ENCODE measurements around the gene GAST. TPM values are rescaled to one million over a fixed set of nuclear protein-coding genes. Genes with fewer than 3 reads are reported as not detected.

GAST gene
- total and polyA plus RNA-seq, 2 of the 4 experiments (the other 2 are of a cell fraction): not detected

- intact Hi-C loops (cut with micrococcal nuclease) (no loop called here), in situ Hi-C loops (cut with MboI; ENCODE audit: low sequenced_read_pairs) (no loop called here), dilution Hi-C loops (cut with HindIII; ENCODE audit: low sequenced_read_pairs, unreplicated experiment) (no loop called here)
- Histone ChIP-seq H2BK5ac (ENCODE audit: low read depth, low read length, poor library complexity, severe bottlenecking) (no peak overlapping the region), H3K4me3 (ENCODE audit: insufficient read depth, low read depth, low read length) (no peak overlapping the region), H3K9me3 (ENCODE audit: control insufficient read depth, insufficient read depth, low read length) (no peaks in the 10 kb centered on the region), H2BK15ac (ENCODE audit: low read depth, low read length) (no peak overlapping the region), H3K79me1 (ENCODE audit: low read depth in 1 of 2, low read length in 2 of 2) (no peaks in the 10 kb centered on the region), H2AK5ac (ENCODE audit: low read depth, low read length) (no peak overlapping the region), H3K4me2 (ENCODE audit: low read depth, low read length) (no peak overlapping the region), H3K4me1 (ENCODE audit: control insufficient read depth, insufficient read depth, low read length) (no peaks in the 10 kb centered on the region), H3K18ac (ENCODE audit: low read depth, low read length) (no peak overlapping the region), H4K20me1 (ENCODE audit: insufficient read depth, low read length) (no peaks in the 10 kb centered on the region), H3K9me1 (ENCODE audit: insufficient read depth, low read length) (no peaks in the 10 kb centered on the region), H4K91ac (ENCODE audit: insufficient read depth, low read depth, low read length) (no peak overlapping the region), H3K23ac (ENCODE audit: low read depth, low read length) (no peak overlapping the region), H3K14ac (replicated peaks; ENCODE audit: low read depth, low read length) (no peak overlapping the region), H3K9ac (ENCODE audit: low read depth, low read length) (no peak overlapping the region), H4K8ac (ENCODE audit: low read depth in 2 of 2, low read length in 2 of 2) (no peak overlapping the region), H3K27ac (ENCODE audit: insufficient read depth, low read length) (no peak overlapping the region), H2BK20ac (ENCODE audit: low read depth, low read length) (no peak overlapping the region), H3K4ac (ENCODE audit: low read depth, low read length) (no peak overlapping the region), H2AK9ac (replicated peaks; ENCODE audit: low read depth, low read length, poor library complexity) (no peak overlapping the region), H3K27me3 (ENCODE audit: control insufficient read depth, insufficient read depth, low read length) (peaks cover 15% of the 10 kb centered on the region), H3K56ac (ENCODE audit: extremely low read depth, insufficient read depth, low read length) (no peak overlapping the region), H3K36me3 (ENCODE audit: control insufficient read depth, insufficient read depth, low read length) (no peaks in the 10 kb centered on the region), H2BK120ac (ENCODE audit: low read depth, low read length) (no peak overlapping the region), H2AFZ (replicated peaks; ENCODE audit: low read length, poor library complexity) (no peak overlapping the region), H4K5ac (ENCODE audit: low read depth, low read length) (no peak overlapping the region)
- DNase-seq (no peak), ATAC-seq (ENCODE audit: low read depth) (no peak)
- POLR2A ChIA-PET (ENCODE audit: unreplicated experiment): no interaction called here
- CTCF ChIA-PET: interaction anchor here (0.6 kb wide), 1 partner anchor 25 kb away, joined by 5 read pairs; no protein-coding TSS in a partner anchor
- BruUV-seq (replicated peaks): no TSS peak
- 60% methylated on average over 1 of the region's 5 CpGs; no CpG with 5 or more reads in 1 of the 2 experiments for WGBS, 2 experiments (ENCODE audit: extremely low coverage in 2 of 2, insufficient read length in 1 of 2)
- TF ChIP-seq RAD21 (IDR thresholded peaks at IDR 0.05; ENCODE audit: low read length) (no peak), SMC3 (IDR thresholded peaks at IDR 0.05; ENCODE audit: low read depth, low read length) (no peak), MAZ (IDR thresholded peaks at IDR 0.05; ENCODE audit: borderline replicate concordance, low read depth, low read length) (no peak), CTCF (conservative IDR thresholded peaks at IDR 0.05; ENCODE audit: low read depth, low read length) (no peak), CEBPB (IDR thresholded peaks at IDR 0.05; ENCODE audit: low read depth, low read length) (no peak), FOS (IDR thresholded peaks at IDR 0.05; ENCODE audit: low read depth, low read length) (no peak), MAFK (IDR thresholded peaks at IDR 0.05; ENCODE audit: low read depth, low read length) (no peak), BHLHE40 (IDR thresholded peaks at IDR 0.05; ENCODE audit: low read depth, low read length) (no peak), MXI1 (IDR thresholded peaks at IDR 0.05; ENCODE audit: borderline replicate concordance, low read depth, low read length) (no peak), POLR2A (IDR thresholded peaks at IDR 0.05; ENCODE audit: low read depth, low read length) (no peak), RFX5 (IDR thresholded peaks at IDR 0.05; ENCODE audit: low read depth, low read length) (no peak), ELK1 (IDR thresholded peaks at IDR 0.05; ENCODE audit: borderline replicate concordance, low read depth, low read length) (no peak), CHD1 (IDR thresholded peaks at IDR 0.05; ENCODE audit: low read depth, low read length) (no peak), USF2 (IDR thresholded peaks at IDR 0.05; ENCODE audit: low read depth, low read length) (no peak)
These were observed 13.0 kb downstream of the GAST start for GRCh38 chr17:41725134-41725533.
